K562 (cell line): ENCODE measurements around the gene HNF1B. TPM values are rescaled to one million over a fixed set of nuclear protein-coding genes. Genes with fewer than 3 reads are reported as not detected.

Experiments
- CXXC5 ChIP-seq: fragments of 250-450 bp; sonication (Bioruptor Pico); IDR thresholded peaks from 2 replicates; pipeline ENCODE4 v1.8.0; 2022; ENCODE audit warnings: inconsistent platforms, mild to moderate bottlenecking, moderate library complexity
- LEF1 ChIP-seq: fragments of 450-650 bp; IDR thresholded peaks from 2 replicates; pipeline ENCODE4 v1.6.1; 2016; ENCODE audit warnings: mild to moderate bottlenecking
- MGA ChIP-seq: fragments of 450-650 bp; IDR thresholded peaks from 2 replicates; pipeline ENCODE4 v1.6.1; 2016; ENCODE audit warnings: mild to moderate bottlenecking, moderate library complexity
- NFE2 ChIP-seq: IDR thresholded peaks from 2 replicates; pipeline ENCODE4 v1.6.1; 2014; ENCODE audit warnings: antibody characterized with exemption, low read depth
- POLR2H ChIP-seq: IDR thresholded peaks from 2 replicates; pipeline ENCODE4 v1.6.1; 2016; ENCODE audit warnings: missing genetic modification characterization, low read depth, mild to moderate bottlenecking, control low read depth, missing compliant biosample characterization, moderate library complexity
- POLR3A ChIP-seq: IDR thresholded peaks from 2 replicates; pipeline ENCODE4 v1.6.1; 2011; ENCODE audit warnings: borderline replicate concordance, mild to moderate bottlenecking, moderate library complexity; ENCODE audit not compliant: insufficient read length, insufficient read depth; ENCODE audit errors: extremely low read depth
- RAD21 ChIP-seq, 2 experiments: fragments of 250-450 bp in 1 of 2; fragments of 450-650 bp in 1 of 2; sonication (Bioruptor Pico) in 1 of 2; formaldehyde crosslinking in 1 of 2; IDR thresholded peaks in 1 of 2; conservative IDR thresholded peaks in 1 of 2; 2 replicates each; pipeline versions ENCODE4 v1.4.0 to v1.8.0; 2020 to 2022; ENCODE audit warnings: mild to moderate bottlenecking in 2 of 2, moderate library complexity in 1 of 2
- SMC3 ChIP-seq: conservative IDR thresholded peaks from 2 replicates; pipeline ENCODE4 v1.6.1; 2011; ENCODE audit warnings: low read depth, low read length, improper control_type of control experiment; ENCODE audit not compliant: insufficient read depth
- USF1 ChIP-seq: sonication (generic); formaldehyde crosslinking; IDR thresholded peaks from 2 replicates; pipeline ENCODE4 v1.9.0; 2022; ENCODE audit warnings: mild to moderate bottlenecking, missing genetic modification reagents
- ZNF41 ChIP-seq: fragments of 250-450 bp; sonication (Bioruptor Pico); conservative IDR thresholded peaks from 2 replicates; pipeline ENCODE4 v1.4.0; 2020; ENCODE audit warnings: mild to moderate bottlenecking
- polyA plus RNA-seq, 8 experiments: library from polyadenylated mRNA; depleted of rRNA in 4 of 8; stranded (reverse) in 5 of 8; unstranded in 3 of 8; fragments of >200 nt; fragmentation: Nextera tagmentation in 2 of 8; fragmentation: Illumina TruSeq in 1 of 8; extraction: Ambion mirVana in 2 of 8; extraction: Trizol in 1 of 8; gene quantifications; 2 replicates each; pipeline versions ENCODE4 v1.2.1 to v1.2.3, GENCODE V29; 2011 to 2014; ENCODE audit warnings: inconsistent platforms in 1 of 8, missing spikeins in 1 of 8
- total RNA-seq, 7 experiments: library from RNA; depleted of rRNA in 6 of 7; stranded (reverse); fragments of >200 nt in 6 of 7; fragmentation: Illumina TruSeq in 2 of 7; extraction: Trizol in 2 of 7; gene quantifications; 2 replicates each; pipeline versions ENCODE4 v1.2.1 to v1.2.3, GENCODE V29; 2011 to 2021; ENCODE audit warnings: low replicate concordance in 1 of 7
- TF ChIP-seq, protein P1 (sequence below): fragments of 150-350 bp; conservative IDR thresholded peaks from 2 replicates; pipeline ENCODE4 v1.6.1; 2014; ENCODE audit warnings: low read length

The HNF1B gene
- total and polyA plus RNA-seq, 9 of the 15 experiments (the other 6 are each of a cell fraction or from before 2014, with no cell fraction given) = not detected

DNA sequence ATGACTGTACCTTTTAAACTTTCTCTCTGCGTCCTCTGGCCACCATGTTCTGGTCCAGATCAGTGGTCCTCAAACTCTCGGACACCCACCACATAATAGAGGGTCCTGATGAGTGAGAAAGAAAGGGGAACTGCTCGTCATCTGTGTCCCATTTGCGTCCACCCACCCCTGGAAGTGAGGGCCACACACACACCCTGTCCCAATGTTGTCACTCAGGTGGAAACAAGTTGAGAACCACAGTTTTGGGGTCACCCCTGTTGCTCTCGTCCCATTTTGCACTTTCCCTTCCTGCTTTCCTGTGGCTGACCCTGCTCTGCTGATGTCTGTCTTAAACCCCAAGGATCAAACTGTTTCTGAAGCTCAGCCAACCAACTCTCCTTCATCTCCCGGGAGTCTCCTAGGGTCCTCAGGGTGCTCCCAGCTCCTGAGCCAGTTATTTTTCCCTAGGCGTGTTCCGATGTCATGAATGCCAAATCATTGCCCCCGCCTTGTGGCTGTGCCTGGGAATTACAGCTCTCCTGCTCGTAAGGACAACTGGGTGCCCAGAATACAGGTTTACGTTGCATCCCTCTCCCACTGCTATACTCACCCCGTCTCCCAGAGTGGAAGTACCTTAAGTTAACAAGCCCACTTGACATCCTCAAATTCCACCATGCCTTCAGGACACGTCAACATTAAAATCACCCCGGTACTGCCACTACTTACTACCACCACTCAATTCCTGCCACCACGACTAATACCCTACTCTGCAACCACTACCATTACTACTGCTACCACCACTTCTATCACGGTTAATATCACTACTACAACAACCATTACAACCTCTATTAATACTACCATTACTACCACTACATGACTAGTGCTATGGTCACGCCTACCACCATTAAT lies 26.0 kb upstream of the HNF1B start (continued):
- no peak for TF ChIP-seq MGA
- TF ChIP-seq POLR3A = no peak
- TF ChIP-seq, protein P1, sequence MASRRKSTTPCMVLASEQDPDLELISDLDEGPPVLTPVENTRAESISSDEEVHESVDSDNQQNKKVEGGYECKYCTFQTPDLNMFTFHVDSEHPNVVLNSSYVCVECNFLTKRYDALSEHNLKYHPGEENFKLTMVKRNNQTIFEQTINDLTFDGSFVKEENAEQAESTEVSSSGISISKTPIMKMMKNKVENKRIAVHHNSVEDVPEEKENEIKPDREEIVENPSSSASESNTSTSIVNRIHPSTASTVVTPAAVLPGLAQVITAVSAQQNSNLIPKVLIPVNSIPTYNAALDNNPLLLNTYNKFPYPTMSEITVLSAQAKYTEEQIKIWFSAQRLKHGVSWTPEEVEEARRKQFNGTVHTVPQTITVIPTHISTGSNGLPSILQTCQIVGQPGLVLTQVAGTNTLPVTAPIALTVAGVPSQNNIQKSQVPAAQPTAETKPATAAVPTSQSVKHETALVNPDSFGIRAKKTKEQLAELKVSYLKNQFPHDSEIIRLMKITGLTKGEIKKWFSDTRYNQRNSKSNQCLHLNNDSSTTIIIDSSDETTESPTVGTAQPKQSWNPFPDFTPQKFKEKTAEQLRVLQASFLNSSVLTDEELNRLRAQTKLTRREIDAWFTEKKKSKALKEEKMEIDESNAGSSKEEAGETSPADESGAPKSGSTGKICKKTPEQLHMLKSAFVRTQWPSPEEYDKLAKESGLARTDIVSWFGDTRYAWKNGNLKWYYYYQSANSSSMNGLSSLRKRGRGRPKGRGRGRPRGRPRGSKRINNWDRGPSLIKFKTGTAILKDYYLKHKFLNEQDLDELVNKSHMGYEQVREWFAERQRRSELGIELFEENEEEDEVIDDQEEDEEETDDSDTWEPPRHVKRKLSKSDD = no peak
- TF ChIP-seq CXXC5 (CRISPR knock-in tag) = no peak
- TF ChIP-seq POLR2H (tag) = no peak
- TF ChIP-seq LEF1 = no peak
- peak; percentile 57; the same call in 1 of the 2 replicates for TF ChIP-seq NFE2
- TF ChIP-seq RAD21 (CRISPR knock-in tag; conservative IDR thresholded peaks at IDR 0.05 in 1 of 2, IDR thresholded peaks at IDR 0.05 in 1 of 2) = peak in 1 of 2 experiments; percentile 63; a peak in 2 of 4 replicates
- no peak for TF ChIP-seq USF1
- peak; percentile 63 for TF ChIP-seq SMC3
- TF ChIP-seq ZNF41 = no peak
